DND-41 (cell line): ENCODE results near the gene NKD2.

Experiments used
- ATAC-seq: fragments of 200-7000 bp; cut with Tn5 transposase; 3 replicates; pipeline ENCODE4 v1.9.1; 2021; ENCODE audit warnings: low read depth; ENCODE audit not compliant: insufficient read depth
- DNase-seq: peaks from one replicate; pipeline ENCODE4 v3.0.0-alpha.2; 2020
- H2AFZ ChIP-seq: 2 replicates; pipeline ENCODE4 v1.6.0; 2012; ENCODE audit warnings: low read depth, low read length
- H3K27ac ChIP-seq: 2 replicates; pipeline ENCODE4 v1.5.1; 2012; ENCODE audit warnings: low read length, inconsistent platforms
- H3K27me3 ChIP-seq: fragments of 200-600 bp; sonication (generic); 2 replicates; pipeline ENCODE4 v1.6.0; 2012; ENCODE audit warnings: low read length, mild to moderate bottlenecking, inconsistent platforms; ENCODE audit not compliant: insufficient read depth, poor library complexity
- H3K36me3 ChIP-seq: 2 replicates; pipeline ENCODE4 v1.5.1; 2012; ENCODE audit warnings: low read length, inconsistent platforms; ENCODE audit not compliant: insufficient read depth
- H3K4me1 ChIP-seq: 2 replicates; pipeline ENCODE4 v1.5.1; 2012; ENCODE audit warnings: mild to moderate bottlenecking, low read length; ENCODE audit not compliant: insufficient read depth
- H3K4me2 ChIP-seq: 2 replicates; pipeline ENCODE4 v1.6.0; 2012; ENCODE audit warnings: mild to moderate bottlenecking, moderate library complexity, low read length, inconsistent platforms; ENCODE audit not compliant: insufficient read depth
- H3K4me3 ChIP-seq, 2 experiments: fragments of 200-600 bp in 1 of 2; shearing (Covaris generic) in 1 of 2; 2 replicates each; pipeline ENCODE4 v1.5.1; 2012 to 2016; ENCODE audit warnings: inconsistent platforms in 2 of 2, low read length in 2 of 2, mild to moderate bottlenecking in 2 of 2, low read depth in 1 of 2, moderate library complexity in 1 of 2
- H3K79me2 ChIP-seq: 2 replicates; pipeline ENCODE4 v1.6.0; 2012; ENCODE audit warnings: low read length, inconsistent platforms; ENCODE audit not compliant: insufficient read depth
- H3K9ac ChIP-seq: 2 replicates; pipeline ENCODE4 v1.6.0; 2012; ENCODE audit warnings: low read depth, mild to moderate bottlenecking, inconsistent platforms, low read length, moderate library complexity
- H3K9me3 ChIP-seq: 2 replicates; pipeline ENCODE4 v1.5.1; 2012; ENCODE audit warnings: low read length, moderate library complexity, mild to moderate bottlenecking, inconsistent platforms; ENCODE audit not compliant: insufficient read depth, severe bottlenecking
- H4K20me1 ChIP-seq: 2 replicates; pipeline ENCODE4 v1.6.0; 2012; ENCODE audit warnings: low read length; ENCODE audit not compliant: insufficient read depth
- CTCF ChIP-seq: IDR thresholded peaks from 2 replicates; pipeline ENCODE4 v1.5.1; 2012; ENCODE audit warnings: borderline replicate concordance, low read length, moderate library complexity, mild to moderate bottlenecking; ENCODE audit not compliant: poor library complexity, severe bottlenecking; ENCODE audit errors: extremely low read depth
- EZH2 ChIP-seq: IDR thresholded peaks from 3 replicates; pipeline ENCODE4 v1.6.1; 2012; ENCODE audit warnings: borderline replicate concordance, low read depth, mild to moderate bottlenecking, moderate library complexity, low read length, inconsistent platforms; ENCODE audit not compliant: severe bottlenecking

NKD2 gene

DNA sequence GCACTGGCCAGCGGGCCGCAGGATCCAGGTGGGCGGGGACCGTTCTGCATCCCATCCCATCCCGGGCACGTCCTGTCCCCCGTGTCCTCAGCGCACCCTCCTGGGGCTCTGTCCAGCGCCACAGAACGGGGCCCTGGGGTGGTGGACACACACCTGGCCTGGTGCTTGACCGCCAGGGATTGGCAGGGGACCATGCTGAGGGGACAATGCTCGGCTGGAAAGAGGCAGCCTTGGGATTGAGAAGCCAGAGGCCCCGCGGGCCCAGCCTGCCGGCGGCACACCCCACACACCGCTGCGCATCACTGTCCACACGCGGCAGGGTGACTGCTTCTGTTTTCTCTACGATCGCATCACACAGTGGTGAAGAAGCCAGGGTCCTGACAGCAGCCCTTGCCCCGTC lies 70.2 kb downstream of the NKD2 start:
- H3K4me2 ChIP-seq: no peak overlapping the region
- H3K9ac ChIP-seq: no peak overlapping the region
- no peak for TF ChIP-seq EZH2
- no peak for TF ChIP-seq CTCF
- H3K4me1 ChIP-seq: no peaks in the 10 kb centered on the region
- H3K36me3 ChIP-seq: no peaks in the 10 kb centered on the region
- no peak overlapping the region for H3K27ac ChIP-seq
- H4K20me1 ChIP-seq: no peaks in the 10 kb centered on the region
- no peak overlapping the region for H3K4me3 ChIP-seq
- DNase-seq: no peak
- no peak for ATAC-seq
- H3K27me3 ChIP-seq: no peaks in the 10 kb centered on the region
- H3K79me2 ChIP-seq: no peaks in the 10 kb centered on the region
- no peak overlapping the region for H2AFZ ChIP-seq
- no peaks in the 10 kb centered on the region for H3K9me3 ChIP-seq

GRCh38 chr5:1079486-1079885 lies 70.9 kb downstream of the NKD2 start:
- TF ChIP-seq EZH2 (no peak), CTCF (no peak)
- H2AFZ ChIP-seq: no peak overlapping the region
- H3K9ac ChIP-seq: no peak overlapping the region
- no peaks in the 10 kb centered on the region for H3K27me3 ChIP-seq
- H3K4me1 ChIP-seq: no peaks in the 10 kb centered on the region
- no peaks in the 10 kb centered on the region for H3K36me3 ChIP-seq
- H4K20me1 ChIP-seq: no peaks in the 10 kb centered on the region
- H3K79me2 ChIP-seq: no peaks in the 10 kb centered on the region
- ATAC-seq (no peak), DNase-seq (no peak)
- H3K4me2 ChIP-seq: no peak overlapping the region
- no peak overlapping the region for H3K27ac ChIP-seq
- no peaks in the 10 kb centered on the region for H3K9me3 ChIP-seq
- no peak overlapping the region for H3K4me3 ChIP-seq

DNA sequence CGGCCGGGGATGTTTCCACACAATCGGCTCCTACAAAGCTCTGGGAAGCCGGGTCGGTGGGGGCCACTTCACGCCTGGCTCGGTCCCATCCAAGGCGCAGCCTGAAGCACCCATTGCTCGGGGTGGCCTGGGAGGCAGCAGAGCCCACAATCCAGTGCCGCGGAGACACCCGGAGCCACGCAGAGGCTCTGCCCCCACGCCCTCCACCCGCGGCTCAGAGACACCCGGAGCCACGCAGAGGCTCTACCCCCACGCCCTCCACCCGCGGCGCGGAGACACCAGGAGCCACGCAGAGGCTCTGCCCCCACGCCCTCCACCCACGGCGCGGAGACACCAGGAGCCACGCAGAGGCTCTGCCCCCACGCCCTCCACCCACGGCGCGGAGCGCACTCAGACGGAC lies 71.4 kb downstream of the NKD2 start:
- DNase-seq: no peak
- ATAC-seq: no peak
- Histone ChIP-seq H3K4me2 (no peak overlapping the region), H3K79me2 (no peaks in the 10 kb centered on the region), H3K9me3 (no peaks in the 10 kb centered on the region), H3K9ac (no peak overlapping the region), H3K27me3 (no peaks in the 10 kb centered on the region), H2AFZ (no peak overlapping the region), H3K27ac (no peak overlapping the region), H4K20me1 (no peaks in the 10 kb centered on the region), H3K4me1 (no peaks in the 10 kb centered on the region), H3K4me3 (no peak overlapping the region), H3K36me3 (no peaks in the 10 kb centered on the region)
- TF ChIP-seq EZH2 (no peak), CTCF (no peak)

DNA sequence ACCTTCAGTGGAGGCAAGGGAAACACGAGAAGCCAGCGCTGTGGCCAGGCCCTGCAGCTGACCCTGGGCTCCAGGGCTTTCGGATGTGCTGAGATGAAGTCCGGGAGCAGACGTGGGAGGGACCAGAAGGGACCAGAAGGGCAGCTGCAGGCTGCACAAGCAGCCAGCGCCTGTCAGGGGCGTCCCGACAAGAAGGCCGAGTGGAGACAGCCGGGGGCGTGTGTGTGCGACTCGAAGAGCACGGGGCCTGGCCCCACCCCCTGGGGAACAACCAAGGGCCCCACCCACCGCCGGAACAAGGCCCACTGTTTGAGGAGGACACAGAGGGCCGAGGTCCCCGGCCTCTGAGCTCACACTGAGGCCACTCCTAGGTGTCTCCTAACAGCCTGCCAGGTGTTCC lies 71.8 kb downstream of the NKD2 start:
- H3K27me3 ChIP-seq: no peaks in the 10 kb centered on the region
- H3K36me3 ChIP-seq: no peaks in the 10 kb centered on the region
- no peak for TF ChIP-seq EZH2
- no peak overlapping the region for H3K4me2 ChIP-seq
- DNase-seq: no peak
- no peaks in the 10 kb centered on the region for H3K9me3 ChIP-seq
- no peak overlapping the region for H3K9ac ChIP-seq
- no peaks in the 10 kb centered on the region for H4K20me1 ChIP-seq
- no peaks in the 10 kb centered on the region for H3K4me1 ChIP-seq
- no peak overlapping the region for H3K4me3 ChIP-seq
- H3K79me2 ChIP-seq: no peaks in the 10 kb centered on the region
- ATAC-seq: no peak
- no peak overlapping the region for H3K27ac ChIP-seq
- no peak overlapping the region for H2AFZ ChIP-seq
